Hepatocyte (in vitro differentiated cells): ENCODE data around the gene SLC22A31. TPM values are rescaled to one million over a fixed set of nuclear protein-coding genes. Genes with fewer than 3 reads are reported as not detected.

Source experiments
- DNase-seq: peaks from one replicate; pipeline ENCODE4 v3.0.0-alpha.2; 2016; ENCODE audit warnings: low spot score
- H2AFZ ChIP-seq: fragments of 200-600 bp; sonication (generic); 2 replicates; pipeline ENCODE4 v1.6.0; 2016; ENCODE audit warnings: antibody characterized with exemption, mild to moderate bottlenecking
- H3K27ac ChIP-seq: fragments of 200-600 bp; sonication (generic); 2 replicates; pipeline ENCODE4 v1.5.1; 2016; ENCODE audit warnings: mild to moderate bottlenecking
- H3K27me3 ChIP-seq: fragments of 200-600 bp; sonication (generic); 2 replicates; pipeline ENCODE4 v1.6.1; 2016
- H3K36me3 ChIP-seq: fragments of 200-600 bp; sonication (generic); replicated peaks from 2 replicates; pipeline ENCODE4 v1.5.1; 2016; ENCODE audit warnings: low read depth; ENCODE audit not compliant: insufficient read depth
- H3K4me1 ChIP-seq: fragments of 200-600 bp; sonication (generic); 2 replicates; pipeline ENCODE4 v1.5.1; 2016; ENCODE audit warnings: mild to moderate bottlenecking, moderate library complexity; ENCODE audit not compliant: insufficient read depth
- H3K4me2 ChIP-seq: fragments of 200-600 bp; sonication (generic); 2 replicates; pipeline ENCODE4 v1.6.0; 2016
- H3K4me3 ChIP-seq: fragments of 200-600 bp; sonication (generic); 2 replicates; pipeline ENCODE4 v1.5.1; 2016; ENCODE audit warnings: mild to moderate bottlenecking
- H3K79me2 ChIP-seq: fragments of 200-600 bp; sonication (generic); 2 replicates; pipeline ENCODE4 v1.6.0; 2017; ENCODE audit warnings: mild to moderate bottlenecking
- H3K9me2 ChIP-seq: fragments of 200-600 bp; sonication (generic); replicated peaks from 2 replicates; pipeline ENCODE4 v1.6.0; 2017; ENCODE audit warnings: mild to moderate bottlenecking; ENCODE audit not compliant: insufficient read depth
- H3K9me3 ChIP-seq: fragments of 200-600 bp; sonication (generic); 2 replicates; pipeline ENCODE4 v1.5.1; 2016; ENCODE audit warnings: low read depth, mild to moderate bottlenecking
- H4K20me1 ChIP-seq: fragments of 200-600 bp; sonication (generic); 2 replicates; pipeline ENCODE4 v1.6.0; 2016; ENCODE audit warnings: mild to moderate bottlenecking; ENCODE audit not compliant: insufficient read depth, poor library complexity, severe bottlenecking
- EZH2 ChIP-seq: fragments of 200-600 bp; sonication (generic); IDR thresholded peaks from 2 replicates; pipeline ENCODE4 v1.6.1; 2016; ENCODE audit warnings: antibody characterized with exemption, mild to moderate bottlenecking, borderline replicate concordance
- EZH2phosphoT487 ChIP-seq: fragments of 200-600 bp; sonication (generic); IDR thresholded peaks from one replicate; pipeline ENCODE4 v1.6.1; 2018; ENCODE audit warnings: antibody characterized with exemption, mild to moderate bottlenecking, low read depth, moderate library complexity; ENCODE audit not compliant: unreplicated experiment, severe bottlenecking
- whole genome bisulfite sequencing: methylation state at CpG from one replicate; pipeline ENCODE4 v1.1.6; 2016; ENCODE audit warnings: low lambda C conversion rate; ENCODE audit errors: missing lambda C conversion rate; 5-methylcytosine and 5-hydroxymethylcytosine counted together
- polyA plus RNA-seq: library from polyadenylated mRNA; unstranded; fragments of >200 nt; fragmentation: Nextera tagmentation; extraction: Ambion mirVana; gene quantifications from 2 replicates; pipeline ENCODE4 v1.2.1, GENCODE V29; 2016
- total RNA-seq: library from RNA; depleted of rRNA; stranded (reverse); fragments of >200 nt; gene quantifications from 2 replicates; pipeline ENCODE4 v1.2.3, GENCODE V29; 2014
- TF ChIP-seq, protein P1 (sequence below): fragments of 200-600 bp; sonication (generic); IDR thresholded peaks from 2 replicates; pipeline ENCODE4 v1.5.1; 2016; ENCODE audit warnings: antibody characterized with exemption, mild to moderate bottlenecking; ENCODE audit not compliant: poor library complexity

SLC22A31 gene
- total and polyA plus RNA-seq, 2 experiments from 2014 or later: 1.4 to 1.6 TPM

GRCh38 chr16:89237733-89238132 is 37.4 kb upstream of the SLC22A31 start:
- no peaks in the 10 kb centered on the region for H3K9me2 ChIP-seq
- no peaks in the 10 kb centered on the region for H3K9me3 ChIP-seq
- WGBS: 94% methylated on average over 3 of the region's 3 CpGs
- TF ChIP-seq EZH2 (no peak), EZH2phosphoT487 (no peak)
- TF ChIP-seq, protein P1, sequence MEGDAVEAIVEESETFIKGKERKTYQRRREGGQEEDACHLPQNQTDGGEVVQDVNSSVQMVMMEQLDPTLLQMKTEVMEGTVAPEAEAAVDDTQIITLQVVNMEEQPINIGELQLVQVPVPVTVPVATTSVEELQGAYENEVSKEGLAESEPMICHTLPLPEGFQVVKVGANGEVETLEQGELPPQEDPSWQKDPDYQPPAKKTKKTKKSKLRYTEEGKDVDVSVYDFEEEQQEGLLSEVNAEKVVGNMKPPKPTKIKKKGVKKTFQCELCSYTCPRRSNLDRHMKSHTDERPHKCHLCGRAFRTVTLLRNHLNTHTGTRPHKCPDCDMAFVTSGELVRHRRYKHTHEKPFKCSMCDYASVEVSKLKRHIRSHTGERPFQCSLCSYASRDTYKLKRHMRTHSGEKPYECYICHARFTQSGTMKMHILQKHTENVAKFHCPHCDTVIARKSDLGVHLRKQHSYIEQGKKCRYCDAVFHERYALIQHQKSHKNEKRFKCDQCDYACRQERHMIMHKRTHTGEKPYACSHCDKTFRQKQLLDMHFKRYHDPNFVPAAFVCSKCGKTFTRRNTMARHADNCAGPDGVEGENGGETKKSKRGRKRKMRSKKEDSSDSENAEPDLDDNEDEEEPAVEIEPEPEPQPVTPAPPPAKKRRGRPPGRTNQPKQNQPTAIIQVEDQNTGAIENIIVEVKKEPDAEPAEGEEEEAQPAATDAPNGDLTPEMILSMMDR: no peak
- H3K79me2 ChIP-seq: peaks cover 3% of the 10 kb centered on the region
- no peaks in the 10 kb centered on the region for H3K27me3 ChIP-seq
- H3K27ac ChIP-seq: no peak overlapping the region
- H3K4me1 ChIP-seq: no peaks in the 10 kb centered on the region
- no peak overlapping the region for H3K4me3 ChIP-seq
- no peak overlapping the region for H3K4me2 ChIP-seq
- no peaks in the 10 kb centered on the region for H4K20me1 ChIP-seq
- no peak for DNase-seq
- no peaks in the 10 kb centered on the region for H3K36me3 ChIP-seq
- H2AFZ ChIP-seq: no peak overlapping the region

DNA sequence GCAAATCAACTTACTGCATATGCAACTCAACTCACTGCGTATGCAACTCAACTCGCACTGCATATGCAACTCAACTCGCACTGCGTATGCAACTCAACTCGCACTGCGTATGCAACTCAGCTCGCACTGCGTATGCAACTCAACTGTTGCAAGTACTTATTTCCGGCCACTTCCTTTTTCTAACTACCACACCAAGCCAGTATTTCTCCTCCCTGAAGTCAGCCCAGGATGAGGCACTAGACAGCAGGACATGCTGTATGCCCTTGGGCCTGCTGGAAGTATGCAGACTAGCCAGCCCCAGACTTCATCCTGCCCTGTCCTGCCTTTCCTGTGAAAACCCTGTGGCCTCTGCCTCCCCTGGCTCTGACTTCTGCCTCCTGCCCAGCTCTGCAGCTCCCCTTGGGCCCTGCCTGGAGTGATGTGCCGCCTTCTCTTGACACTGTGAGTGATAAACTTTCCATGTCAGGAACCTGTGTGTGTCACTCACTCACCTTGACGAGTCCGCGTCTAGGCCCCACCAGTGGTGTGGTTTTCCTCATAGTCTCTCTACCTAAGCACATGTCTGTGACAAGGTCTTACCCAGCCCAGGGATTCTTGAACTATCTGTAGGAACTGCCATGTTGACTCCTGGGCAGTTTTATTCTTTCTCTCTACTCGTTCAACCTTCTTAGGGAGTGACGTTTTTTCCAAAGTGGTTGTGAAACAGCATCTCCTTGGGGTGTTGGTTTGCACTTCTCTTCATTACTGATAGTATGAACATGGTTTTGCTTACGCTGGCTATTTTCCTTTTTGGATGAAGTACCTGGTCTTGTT is 33.5 kb upstream of the SLC22A31 start:
- Histone ChIP-seq H3K27ac (no peak overlapping the region), H3K4me2 (no peak overlapping the region), H4K20me1 (no peaks in the 10 kb centered on the region), H3K9me2 (no peaks in the 10 kb centered on the region), H3K4me1 (no peaks in the 10 kb centered on the region), H3K9me3 (no peaks in the 10 kb centered on the region), H3K36me3 (no peaks in the 10 kb centered on the region), H3K27me3 (no peaks in the 10 kb centered on the region), H3K79me2 (no peaks in the 10 kb centered on the region), H2AFZ (no peak overlapping the region), H3K4me3 (no peak overlapping the region)
- TF ChIP-seq EZH2: no peak
- TF ChIP-seq EZH2phosphoT487: no peak
- TF ChIP-seq, protein P1: no peak
- DNase-seq: no peak
- WGBS: 98% methylated on average over 16 of the region's 16 CpGs

DNA sequence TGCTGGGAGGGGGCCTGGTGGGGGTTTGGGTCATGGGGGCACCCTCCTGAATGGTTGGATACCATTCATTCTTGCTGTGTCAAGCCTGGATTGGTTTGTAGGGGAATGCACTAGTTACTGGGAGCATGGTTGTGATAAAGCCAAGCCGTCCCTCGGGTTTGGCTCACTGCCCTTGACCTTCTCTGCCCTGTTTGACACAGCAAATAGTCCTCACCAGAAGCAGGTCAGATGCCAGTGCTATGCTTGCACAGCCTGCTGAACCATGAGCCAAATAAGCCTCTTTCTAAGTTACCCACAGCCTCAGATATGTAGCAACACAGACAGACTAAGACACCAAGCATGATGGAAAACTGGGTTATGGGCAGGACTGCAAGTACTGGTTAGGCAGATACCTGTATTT is 31.8 kb upstream of the SLC22A31 start:
- Histone ChIP-seq H3K36me3 (peaks cover 11% of the 10 kb centered on the region), H3K4me3 (no peak overlapping the region), H2AFZ (no peak overlapping the region), H3K4me1 (no peaks in the 10 kb centered on the region), H3K27ac (no peak overlapping the region), H3K9me3 (no peaks in the 10 kb centered on the region), H3K79me2 (no peaks in the 10 kb centered on the region), H3K4me2 (no peak overlapping the region), H4K20me1 (no peaks in the 10 kb centered on the region), H3K27me3 (no peaks in the 10 kb centered on the region), H3K9me2 (no peaks in the 10 kb centered on the region)
- whole genome bisulfite sequencing: 73% methylated on average over 2 of the region's 2 CpGs
- no peak for TF ChIP-seq EZH2phosphoT487
- TF ChIP-seq, protein P1: no peak
- TF ChIP-seq EZH2: no peak
- no peak for DNase-seq
